ENCODE results near the gene SSBP4. TPM values are rescaled to one million over a fixed set of nuclear protein-coding genes. Genes with fewer than 3 reads are reported as not detected.

SSBP4 gene
- total and polyA plus RNA-seq, 2 experiments from 2014 or later, result 72.6 to 156 TPM

- DNase-seq (ENCODE audit: low spot score), result no peak
- Histone ChIP-seq H3K79me2 (peaks cover 2% of the 10 kb centered on the region), H3K9me2 (replicated peaks; ENCODE audit: insufficient read depth) (no peaks in the 10 kb centered on the region), H3K4me1 (ENCODE audit: insufficient read depth) (peaks cover 36% of the 10 kb centered on the region), H3K4me3 (no peak overlapping the region), H3K27me3 (no peaks in the 10 kb centered on the region), H3K4me2 (peak overlapping the region; percentile 95), H3K9me3 (ENCODE audit: low read depth) (no peaks in the 10 kb centered on the region), H3K27ac (peak overlapping the region; percentile 86), H4K20me1 (ENCODE audit: insufficient read depth, poor library complexity, severe bottlenecking) (no peaks in the 10 kb centered on the region), H3K36me3 (replicated peaks; ENCODE audit: insufficient read depth, low read depth) (no peaks in the 10 kb centered on the region), H2AFZ (no peak overlapping the region)
- TF ChIP-seq CTCF (IDR thresholded peaks at IDR 0.05; ENCODE audit: poor library complexity) (no peak), EZH2 (IDR thresholded peaks at IDR 0.05; ENCODE audit: borderline replicate concordance) (no peak), EZH2phosphoT487 (IDR thresholded peaks at IDR 0.05; ENCODE audit: low read depth, severe bottlenecking, unreplicated experiment) (no peak)
- WGBS (ENCODE audit: low lambda C conversion rate, missing lambda C conversion rate), result 49% methylated on average over 13 of the region's 13 CpGs
These were observed 20.1 kb downstream of the SSBP4 start for GRCh38 chr19:18439025-18439909.

- H3K9me3 ChIP-seq (ENCODE audit: low read depth), result no peaks in the 10 kb centered on the region
- H3K4me1 ChIP-seq (ENCODE audit: insufficient read depth), result peaks cover 31% of the 10 kb centered on the region
- 78% methylated on average over 9 of the region's 9 CpGs for WGBS (ENCODE audit: low lambda C conversion rate, missing lambda C conversion rate)
- no peaks in the 10 kb centered on the region for H4K20me1 ChIP-seq (ENCODE audit: insufficient read depth, poor library complexity, severe bottlenecking)
- H3K36me3 ChIP-seq (replicated peaks; ENCODE audit: insufficient read depth, low read depth), result no peaks in the 10 kb centered on the region
- H3K4me3 ChIP-seq, result no peak overlapping the region
- TF ChIP-seq EZH2 (IDR thresholded peaks at IDR 0.05; ENCODE audit: borderline replicate concordance), result no peak
- TF ChIP-seq CTCF (IDR thresholded peaks at IDR 0.05; ENCODE audit: poor library complexity), result no peak
- no peak for TF ChIP-seq EZH2phosphoT487 (IDR thresholded peaks at IDR 0.05; ENCODE audit: low read depth, severe bottlenecking, unreplicated experiment)
- H3K27ac ChIP-seq, result peak overlapping the region; percentile 86
- no peaks in the 10 kb centered on the region for H3K79me2 ChIP-seq
- no peak overlapping the region for H2AFZ ChIP-seq
- H3K27me3 ChIP-seq, result no peaks in the 10 kb centered on the region
- no peak overlapping the region for H3K4me2 ChIP-seq
- H3K9me2 ChIP-seq (replicated peaks; ENCODE audit: insufficient read depth), result no peaks in the 10 kb centered on the region
- no peak for DNase-seq (ENCODE audit: low spot score)
These were observed 20.7 kb downstream of the SSBP4 start for GRCh38 chr19:18439910-18440237.

GRCh38 chr19:18440415-18440877 is 21.2 kb downstream of the SSBP4 start:
- Histone ChIP-seq H3K27ac (peak overlapping the region; percentile 86), H3K4me2 (no peak overlapping the region), H3K27me3 (no peaks in the 10 kb centered on the region), H3K9me3 (ENCODE audit: low read depth) (no peaks in the 10 kb centered on the region), H4K20me1 (ENCODE audit: insufficient read depth, poor library complexity, severe bottlenecking) (no peaks in the 10 kb centered on the region), H3K4me1 (ENCODE audit: insufficient read depth) (peaks cover 31% of the 10 kb centered on the region), H3K36me3 (replicated peaks; ENCODE audit: insufficient read depth, low read depth) (no peaks in the 10 kb centered on the region), H2AFZ (no peak overlapping the region), H3K9me2 (replicated peaks; ENCODE audit: insufficient read depth) (no peaks in the 10 kb centered on the region), H3K4me3 (no peak overlapping the region), H3K79me2 (no peaks in the 10 kb centered on the region)
- 79% methylated on average over 11 of the region's 11 CpGs for WGBS (ENCODE audit: low lambda C conversion rate, missing lambda C conversion rate)
- DNase-seq (ENCODE audit: low spot score), result no peak
- TF ChIP-seq EZH2phosphoT487 (IDR thresholded peaks at IDR 0.05; ENCODE audit: low read depth, severe bottlenecking, unreplicated experiment) (no peak), CTCF (IDR thresholded peaks at IDR 0.05; ENCODE audit: poor library complexity) (peak; percentile 21)

Measured in hepatocyte (in vitro differentiated cells).